ENCODE measurements around the gene HSPB7. TPM values are rescaled to one million over a fixed set of nuclear protein-coding genes. Genes with fewer than 3 reads are reported as not detected.

Gene HSPB7
- total RNA-seq, 1 experiment from 2014 or later: 0.11 TPM

GRCh38 chr1:15992187-15992553 lies 25.7 kb downstream of the HSPB7 start:
- H3K9me3 Mint-ChIP-seq: no peaks in the 10 kb centered on the region
- H3K27me3 Mint-ChIP-seq (ENCODE audit: low read depth): no peaks in the 10 kb centered on the region
- ATAC-seq (no peak), DNase-seq (ENCODE audit: low spot score) (no peak)
- no peak overlapping the region for H3K4me3 Mint-ChIP-seq
- ChIA-PET POLR2A (no interaction called here), CTCF (no interaction called here)
- H3K36me3 Mint-ChIP-seq: no peaks in the 10 kb centered on the region
- H3K27ac Mint-ChIP-seq: no peak overlapping the region
- TF ChIP-seq ERG (CRISPR knock-in tag; IDR thresholded peaks at IDR 0.05) (no peak), SP1 (CRISPR knock-in tag; conservative IDR thresholded peaks at IDR 0.05) (no peak), ELF4 (CRISPR knock-in tag; IDR thresholded peaks at IDR 0.05; ENCODE audit: low read depth) (no peak), RELA (CRISPR knock-in tag; IDR thresholded peaks at IDR 0.05; ENCODE audit: borderline replicate concordance) (no peak), MLX (CRISPR knock-in tag; IDR thresholded peaks at IDR 0.05) (no peak), ZNF532 (CRISPR knock-in tag; IDR thresholded peaks at IDR 0.05; ENCODE audit: borderline replicate concordance) (no peak), USF2 (CRISPR knock-in tag; IDR thresholded peaks at IDR 0.05) (no peak), FOXP4 (CRISPR knock-in tag; IDR thresholded peaks at IDR 0.05) (no peak), TEAD4 (CRISPR knock-in tag; IDR thresholded peaks at IDR 0.05) (no peak), E2F1 (CRISPR knock-in tag; IDR thresholded peaks at IDR 0.05) (no peak), AR (CRISPR knock-in tag; IDR thresholded peaks at IDR 0.05) (no peak), PRDM15 (CRISPR knock-in tag; IDR thresholded peaks at IDR 0.05) (no peak), NR3C1 (CRISPR knock-in tag; conservative IDR thresholded peaks at IDR 0.05; ENCODE audit: low read depth) (no peak), EMX1 (CRISPR knock-in tag; IDR thresholded peaks at IDR 0.05) (no peak), JUN (CRISPR knock-in tag; IDR thresholded peaks at IDR 0.05) (no peak)
- no peaks in the 10 kb centered on the region for H3K4me1 Mint-ChIP-seq

Measured in WTC11 (cell line).